Lower leg skin (tissue), 3 donors: ENCODE data around the gene FREM2.

Source experiments
- POLR2A ChIP-seq, 2 donors: fragments of 450-650 bp; IDR thresholded peaks; one replicate each; pipeline ENCODE4 v1.6.1; 2016 to 2017; ENCODE audit warnings: antibody characterized with exemption in 2 of 2, mild to moderate bottlenecking in 1 of 2, moderate library complexity in 1 of 2
- TF ChIP-seq, protein P1 (sequence below), 3 donors: fragments of 450-650 bp; IDR thresholded peaks; one replicate each; pipeline ENCODE4 v1.5.1; 2016; ENCODE audit warnings: antibody characterized with exemption in 3 of 3, mild to moderate bottlenecking in 3 of 3, moderate library complexity in 2 of 3

DNA sequence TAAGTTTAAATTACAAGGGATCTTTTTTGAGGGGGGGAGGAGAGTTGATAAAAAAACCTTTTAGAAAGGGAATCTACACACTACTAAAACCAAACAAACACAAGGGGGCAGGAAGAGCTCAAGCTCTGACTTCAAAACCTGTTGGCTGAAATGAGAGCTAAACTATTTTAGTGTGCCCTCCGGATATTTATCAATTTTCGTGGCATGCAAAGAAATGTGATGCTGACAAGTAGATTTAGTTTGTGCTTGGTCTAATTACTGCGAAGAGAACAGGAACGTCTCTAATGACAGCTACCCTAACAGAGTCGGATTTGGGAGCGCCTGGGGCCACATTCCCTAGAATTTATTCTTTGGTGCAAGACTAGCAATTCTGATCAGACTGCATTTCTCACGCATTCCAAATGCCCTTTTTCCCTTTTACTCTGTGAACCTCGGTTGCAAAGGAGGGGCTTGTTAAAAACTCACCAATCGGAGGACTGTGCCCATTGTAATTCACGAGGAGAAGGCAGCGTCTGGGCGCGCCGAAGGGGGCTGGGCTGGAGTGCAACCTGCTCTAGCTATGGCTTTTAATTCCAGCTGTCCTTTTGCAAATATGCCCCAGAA, 802 bp upstream of the FREM2 start:
- TF ChIP-seq, protein P1, sequence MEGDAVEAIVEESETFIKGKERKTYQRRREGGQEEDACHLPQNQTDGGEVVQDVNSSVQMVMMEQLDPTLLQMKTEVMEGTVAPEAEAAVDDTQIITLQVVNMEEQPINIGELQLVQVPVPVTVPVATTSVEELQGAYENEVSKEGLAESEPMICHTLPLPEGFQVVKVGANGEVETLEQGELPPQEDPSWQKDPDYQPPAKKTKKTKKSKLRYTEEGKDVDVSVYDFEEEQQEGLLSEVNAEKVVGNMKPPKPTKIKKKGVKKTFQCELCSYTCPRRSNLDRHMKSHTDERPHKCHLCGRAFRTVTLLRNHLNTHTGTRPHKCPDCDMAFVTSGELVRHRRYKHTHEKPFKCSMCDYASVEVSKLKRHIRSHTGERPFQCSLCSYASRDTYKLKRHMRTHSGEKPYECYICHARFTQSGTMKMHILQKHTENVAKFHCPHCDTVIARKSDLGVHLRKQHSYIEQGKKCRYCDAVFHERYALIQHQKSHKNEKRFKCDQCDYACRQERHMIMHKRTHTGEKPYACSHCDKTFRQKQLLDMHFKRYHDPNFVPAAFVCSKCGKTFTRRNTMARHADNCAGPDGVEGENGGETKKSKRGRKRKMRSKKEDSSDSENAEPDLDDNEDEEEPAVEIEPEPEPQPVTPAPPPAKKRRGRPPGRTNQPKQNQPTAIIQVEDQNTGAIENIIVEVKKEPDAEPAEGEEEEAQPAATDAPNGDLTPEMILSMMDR (IDR thresholded peaks at IDR 0.05), result no peak
- no peak for TF ChIP-seq POLR2A (IDR thresholded peaks at IDR 0.05)
